ENCODE results near the gene APOL3. TPM values are rescaled to one million over a fixed set of nuclear protein-coding genes. Genes with fewer than 3 reads are reported as not detected.
"Not testable (repeated sequence)": the region's sequence is repeated elsewhere in the genome, so short reads cannot be mapped to it uniquely, and the experiment has no call there.

Gene APOL3
- total RNA-seq, 2 donors from 2014 or later: 99.3 to 118 TPM

DNA sequence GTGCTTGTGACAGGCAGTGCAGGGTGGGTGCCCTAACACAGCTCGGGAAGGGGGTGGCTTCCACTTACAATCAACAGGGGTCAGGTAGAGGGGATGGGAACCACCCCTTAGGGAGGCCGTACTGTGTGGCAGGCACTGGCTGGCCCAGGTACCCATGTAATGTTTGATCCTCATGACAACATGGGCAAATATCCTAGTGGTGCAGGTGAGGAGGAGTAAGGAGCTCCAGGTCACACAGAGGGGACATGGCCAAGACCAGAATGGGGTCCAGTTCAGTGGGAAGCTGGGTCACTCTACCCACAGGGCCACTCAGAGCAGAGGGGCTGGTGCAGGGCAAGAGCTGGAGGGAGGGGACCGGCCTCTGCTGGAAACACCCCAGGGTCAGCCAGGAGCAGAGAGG lies 38.0 kb upstream of the APOL3 start:
- Mint-ChIP-seq H3K27me3 (peaks cover 10% of the 10 kb centered on the region), H3K36me3 (ENCODE audit: low read depth) (no peaks in the 10 kb centered on the region), H3K4me1 (peaks cover 4% of the 10 kb centered on the region), H3K9me3 (no peaks in the 10 kb centered on the region), H3K4me3 (peak overlapping the region; percentile 14), H3K27ac (peak overlapping the region; percentile 38)
- ATAC-seq (replicated peaks): no peak

DNA sequence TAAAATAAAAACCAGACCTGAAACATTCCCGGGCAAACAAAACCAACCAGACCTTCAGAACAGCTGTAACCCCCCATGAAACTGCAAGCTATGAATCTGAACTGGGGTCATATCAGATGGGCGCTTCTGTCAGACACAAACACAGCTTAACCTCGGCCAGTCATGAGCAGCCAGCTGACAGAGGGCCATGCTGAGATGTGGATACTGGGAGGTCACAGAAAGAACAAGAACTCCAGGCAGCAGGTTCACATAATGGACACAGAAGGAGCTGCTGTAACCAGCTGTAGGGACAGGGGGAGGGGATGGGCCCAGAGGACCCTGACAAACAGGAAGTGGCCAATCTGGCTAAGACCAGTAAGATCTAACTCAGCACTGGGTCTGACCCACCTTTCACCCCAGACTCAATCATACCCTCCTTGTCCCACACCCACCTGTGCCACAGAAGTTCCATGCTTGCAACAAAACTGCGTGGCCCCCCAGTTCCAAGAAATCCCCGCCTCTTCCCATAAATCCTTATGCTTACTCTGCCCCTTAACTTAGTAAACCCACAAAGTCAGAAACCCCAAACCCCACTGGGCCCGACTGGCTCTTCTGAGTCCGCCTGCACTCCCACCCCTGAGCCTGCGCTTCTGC lies 37.1 kb upstream of the APOL3 start:
- peak; percentile 74 for ATAC-seq (replicated peaks)
- Mint-ChIP-seq H3K27me3 (peaks cover 10% of the 10 kb centered on the region), H3K27ac (peak overlapping the region; percentile 38), H3K9me3 (no peaks in the 10 kb centered on the region), H3K36me3 (ENCODE audit: low read depth) (no peaks in the 10 kb centered on the region), H3K4me3 (peak overlapping the region; percentile 14), H3K4me1 (peaks cover 4% of the 10 kb centered on the region)

DNA sequence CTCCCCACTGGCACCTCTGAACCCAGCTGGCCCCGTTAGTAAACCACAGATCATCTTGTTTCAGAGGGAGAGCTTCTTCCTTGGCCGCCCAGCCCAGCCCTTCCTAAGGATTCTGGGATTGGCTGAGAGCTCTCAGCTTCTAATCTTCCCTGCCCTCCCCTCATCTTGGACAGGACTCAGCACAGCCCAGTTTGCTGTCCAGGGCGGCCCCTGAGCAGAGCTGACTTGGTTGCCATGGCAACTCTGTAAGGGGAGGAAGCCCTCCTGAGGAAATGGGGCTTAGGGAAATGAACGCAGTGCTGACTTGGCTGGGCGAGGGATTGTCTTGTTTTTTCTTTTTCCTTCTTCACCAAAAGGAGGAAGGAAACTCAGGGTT lies 36.5 kb upstream of the APOL3 start:
- Mint-ChIP-seq H3K9me3 (no peaks in the 10 kb centered on the region), H3K36me3 (ENCODE audit: low read depth) (no peaks in the 10 kb centered on the region), H3K27ac (peak overlapping the region; percentile 38), H3K4me3 (peak overlapping the region; percentile 14), H3K27me3 (peaks cover 9% of the 10 kb centered on the region), H3K4me1 (peaks cover 4% of the 10 kb centered on the region)
- peak; percentile 22 for ATAC-seq (replicated peaks)

DNA sequence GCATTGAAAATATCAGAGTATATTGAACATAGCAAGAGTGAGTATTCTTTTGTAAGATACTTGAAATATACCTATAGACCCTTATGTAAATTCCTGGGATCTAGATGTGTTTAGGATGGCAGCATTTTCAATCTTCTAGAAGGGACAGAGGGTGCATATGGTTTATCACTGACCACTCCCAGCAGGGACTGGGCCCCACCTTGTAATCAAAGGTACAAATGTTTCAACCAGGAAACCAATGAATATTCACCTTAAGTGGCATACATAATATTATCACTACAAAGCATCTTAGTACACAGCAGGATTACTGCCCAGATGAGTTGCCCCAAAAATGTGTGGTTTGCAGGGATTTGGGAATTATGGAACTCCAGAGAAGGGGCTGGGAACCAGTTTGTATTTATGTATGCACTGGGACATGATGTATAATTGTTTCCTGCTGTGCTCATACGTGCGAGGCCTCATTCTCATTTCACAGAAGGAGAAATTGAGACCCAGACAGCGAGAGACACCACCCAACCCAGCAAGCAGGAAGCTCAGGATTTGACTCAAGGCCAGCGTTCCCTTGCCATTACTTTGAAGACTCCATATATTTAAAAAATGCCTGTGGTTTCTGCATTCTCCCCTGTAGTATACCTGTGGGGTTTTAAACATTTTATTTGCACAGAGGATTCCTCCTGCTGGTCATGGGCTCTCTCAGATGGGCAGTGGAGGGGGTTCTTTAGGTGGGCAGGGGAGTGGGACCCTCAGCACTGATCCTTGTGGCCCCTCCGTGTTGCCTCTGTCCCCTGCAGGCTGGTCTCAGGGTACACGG lies 35.9 kb upstream of the APOL3 start:
- Mint-ChIP-seq H3K27me3 (peaks cover 10% of the 10 kb centered on the region), H3K27ac (no peak overlapping the region), H3K4me3 (no peak overlapping the region), H3K36me3 (ENCODE audit: low read depth) (no peaks in the 10 kb centered on the region), H3K4me1 (peaks cover 4% of the 10 kb centered on the region), H3K9me3 (no peaks in the 10 kb centered on the region)
- ATAC-seq (replicated peaks): no peak

DNA sequence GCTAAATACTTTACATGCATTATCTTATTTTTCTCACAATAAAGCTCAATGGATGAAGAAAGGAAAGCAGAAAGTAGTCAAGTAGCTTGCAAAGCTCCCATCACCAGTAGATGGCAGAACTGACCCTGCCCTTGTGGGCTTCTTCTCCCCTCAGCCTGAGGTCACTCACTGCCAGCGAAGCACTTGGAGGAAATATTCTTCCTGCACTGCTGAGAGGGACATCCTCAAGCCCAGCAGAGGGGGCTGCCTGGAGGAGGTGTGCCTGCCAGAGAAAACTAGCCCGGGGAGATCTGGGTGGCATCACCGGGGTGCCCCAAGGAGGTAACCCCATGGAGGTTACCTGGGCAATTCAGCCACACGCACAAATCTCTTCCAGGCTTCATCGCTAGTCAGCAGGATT lies 34.4 kb upstream of the APOL3 start:
- peak; percentile 60 for ATAC-seq (replicated peaks)
- peaks cover 4% of the 10 kb centered on the region for H3K4me1 Mint-ChIP-seq

DNA sequence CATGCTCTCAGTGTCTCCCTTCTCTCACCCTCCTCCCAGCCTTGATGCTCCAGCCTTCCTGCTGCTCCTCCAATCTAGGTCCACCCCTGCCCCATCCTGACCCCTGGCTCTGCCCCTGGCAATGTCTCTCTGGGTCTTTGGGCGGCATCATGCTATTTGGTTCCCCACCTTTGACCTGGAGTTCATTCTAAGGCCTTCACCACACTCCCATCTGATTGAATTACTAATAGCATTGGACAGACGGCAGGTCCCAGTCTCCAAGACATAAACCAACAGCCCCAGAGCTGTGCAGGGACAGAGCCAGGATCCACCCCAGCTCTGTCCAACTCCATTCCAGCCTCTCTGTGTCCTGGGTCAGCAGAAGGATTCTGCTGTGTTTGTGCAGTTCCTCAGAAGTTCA lies 33.8 kb upstream of the APOL3 start:
- no peak for ATAC-seq (replicated peaks)
- Mint-ChIP-seq H3K27me3 (peaks cover 3% of the 10 kb centered on the region), H3K4me3 (no peak overlapping the region), H3K4me1 (peaks cover 4% of the 10 kb centered on the region), H3K36me3 (ENCODE audit: low read depth) (no peaks in the 10 kb centered on the region), H3K9me3 (no peaks in the 10 kb centered on the region), H3K27ac (peak overlapping the region; percentile 32)

More for the DNA sequence above, 34.4 kb upstream of the APOL3 start:
- Mint-ChIP-seq H3K4me3 (no peak overlapping the region), H3K36me3 (ENCODE audit: low read depth) (no peaks in the 10 kb centered on the region), H3K27ac (peak overlapping the region; percentile 32), H3K27me3 (peaks cover 3% of the 10 kb centered on the region), H3K9me3 (no peaks in the 10 kb centered on the region)

DNA sequence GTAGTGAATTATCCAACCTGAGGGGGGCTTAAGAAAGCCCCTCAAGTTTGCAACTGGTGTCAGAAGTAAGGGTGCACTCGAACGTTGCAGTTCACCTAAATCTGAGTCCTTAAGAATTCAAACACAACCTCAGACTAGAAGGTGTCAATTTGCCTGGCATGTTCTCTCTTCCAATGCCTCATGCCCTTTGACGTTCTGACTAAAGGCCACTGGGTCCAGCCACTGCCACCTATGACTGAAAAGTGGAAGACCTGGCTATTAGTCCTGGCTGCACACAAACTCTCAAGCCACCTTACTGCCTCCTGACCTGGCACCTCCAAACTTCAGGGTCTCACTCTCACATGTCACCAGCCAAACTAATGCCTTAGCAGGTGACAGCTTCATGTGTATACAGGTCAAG lies 33.0 kb upstream of the APOL3 start:
- H3K4me1 Mint-ChIP-seq: peaks cover 4% of the 10 kb centered on the region
- H3K9me3 Mint-ChIP-seq: no peaks in the 10 kb centered on the region
- no peak for ATAC-seq (replicated peaks)
- no peak overlapping the region for H3K27ac Mint-ChIP-seq
- no peaks in the 10 kb centered on the region for H3K36me3 Mint-ChIP-seq (ENCODE audit: low read depth)
- H3K4me3 Mint-ChIP-seq: no peak overlapping the region
- H3K27me3 Mint-ChIP-seq: peaks cover 3% of the 10 kb centered on the region

DNA sequence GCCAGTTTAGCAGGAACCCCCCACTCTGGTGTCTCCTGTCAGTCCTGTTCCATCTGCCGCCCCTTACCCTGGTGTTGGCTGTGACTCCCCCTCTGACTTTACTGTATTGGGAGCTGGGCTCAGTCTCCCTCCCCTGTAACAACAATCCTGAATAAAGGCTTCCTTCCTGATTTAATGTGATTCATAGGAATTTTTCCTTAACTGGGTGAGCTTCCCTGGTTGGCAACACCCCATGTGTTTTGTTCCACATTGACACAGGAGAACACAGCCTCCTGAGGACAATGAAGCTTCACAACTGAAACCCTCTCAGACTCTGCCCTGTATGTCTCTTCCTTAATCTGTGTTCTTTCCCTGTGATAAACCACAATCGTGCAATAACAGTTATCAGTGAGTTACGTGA lies 32.6 kb upstream of the APOL3 start:
- H3K4me1 Mint-ChIP-seq: peaks cover 4% of the 10 kb centered on the region
- no peaks in the 10 kb centered on the region for H3K36me3 Mint-ChIP-seq (ENCODE audit: low read depth)
- H3K27me3 Mint-ChIP-seq: peaks cover 3% of the 10 kb centered on the region
- no peak overlapping the region for H3K27ac Mint-ChIP-seq
- no peak overlapping the region for H3K4me3 Mint-ChIP-seq
- ATAC-seq (replicated peaks): no peak
- no peaks in the 10 kb centered on the region for H3K9me3 Mint-ChIP-seq

DNA sequence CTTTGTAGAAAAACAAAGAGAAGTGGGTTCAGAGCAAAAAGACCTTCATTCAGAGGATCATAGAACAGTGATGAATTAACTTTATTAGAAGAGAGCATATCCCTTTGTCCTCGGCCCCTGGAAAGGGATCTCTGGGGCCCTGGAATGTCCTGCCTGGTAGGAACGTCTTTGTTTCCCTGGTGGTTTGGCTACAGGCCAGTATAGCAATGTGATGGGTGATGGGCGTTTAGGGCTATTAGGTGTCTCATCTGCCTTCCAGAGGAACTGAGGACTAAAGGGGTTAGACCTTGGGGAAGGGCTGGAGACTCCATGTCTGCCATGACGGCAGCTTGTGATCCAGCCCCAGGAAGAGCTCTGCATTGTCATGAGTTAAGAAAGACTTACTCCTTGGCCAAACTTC lies 32.0 kb upstream of the APOL3 start:
- Mint-ChIP-seq H3K9me3 (no peaks in the 10 kb centered on the region), H3K36me3 (ENCODE audit: low read depth) (no peaks in the 10 kb centered on the region), H3K27me3 (peaks cover 3% of the 10 kb centered on the region), H3K4me1 (peaks cover 4% of the 10 kb centered on the region), H3K27ac (no peak overlapping the region), H3K4me3 (no peak overlapping the region)
- ATAC-seq (replicated peaks): no peak

DNA sequence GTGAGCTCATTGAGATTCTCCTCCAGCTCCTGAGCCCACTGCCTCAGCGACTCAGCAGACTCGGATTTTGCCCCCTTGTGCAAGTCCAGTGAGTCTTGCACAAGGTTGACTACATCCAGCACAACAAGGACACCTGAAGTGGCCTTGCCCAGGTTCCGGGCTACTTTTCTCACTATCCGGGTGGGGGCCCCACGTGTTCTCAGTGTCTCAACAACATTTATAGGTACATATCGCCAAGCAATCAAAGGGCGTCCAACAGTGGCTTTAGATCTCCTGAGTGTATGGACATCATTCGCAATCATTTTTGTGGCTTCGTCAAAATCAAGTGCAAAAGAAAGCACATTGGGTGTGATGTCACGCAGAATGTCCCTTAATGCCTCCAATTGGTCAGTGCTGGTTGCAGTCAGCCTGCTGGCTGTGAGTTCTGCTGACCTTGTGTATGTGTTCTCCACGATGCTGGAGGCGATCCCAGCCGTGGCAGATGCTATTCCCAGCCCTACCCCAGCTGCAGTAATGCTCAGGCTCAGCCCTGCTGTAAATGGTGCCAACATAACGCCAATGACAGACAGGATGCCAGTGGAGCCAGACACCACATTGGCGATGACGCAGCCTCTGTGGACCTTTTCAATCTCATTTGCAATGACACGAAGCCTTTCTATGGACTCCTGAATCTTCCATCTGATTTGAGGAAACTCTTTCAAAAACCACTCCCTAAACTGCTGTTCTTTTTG lies 30.7 kb upstream of the APOL3 start:
- H3K9me3 Mint-ChIP-seq: no peaks in the 10 kb centered on the region
- H3K27me3 Mint-ChIP-seq: peaks cover 3% of the 10 kb centered on the region
- no peaks in the 10 kb centered on the region for H3K4me1 Mint-ChIP-seq
- H3K4me3 Mint-ChIP-seq: no peak overlapping the region
- H3K27ac Mint-ChIP-seq: peak overlapping the region; percentile 30
- no peaks in the 10 kb centered on the region for H3K36me3 Mint-ChIP-seq (ENCODE audit: low read depth)
- ATAC-seq (replicated peaks): no peak

DNA sequence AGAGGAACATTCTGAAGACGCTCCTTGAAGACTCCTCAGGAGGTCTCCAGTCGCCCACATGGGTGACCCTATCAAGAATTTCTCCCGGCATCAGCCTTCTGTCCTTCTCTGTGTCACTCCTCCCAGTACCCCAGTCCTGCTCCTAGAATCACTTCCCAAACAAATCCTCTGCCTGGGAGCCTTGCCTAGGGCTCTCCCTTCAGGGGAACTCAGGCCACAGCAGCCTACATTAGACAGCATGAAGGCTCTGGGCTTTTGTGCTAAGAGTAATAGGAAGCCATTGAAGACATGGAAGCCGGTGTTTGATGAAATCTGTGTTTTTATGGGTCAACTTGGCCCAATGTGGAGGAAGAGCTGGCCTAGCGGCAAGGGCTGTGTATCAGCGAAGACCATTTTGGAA lies 27.3 kb upstream of the APOL3 start:
- not testable (repeated sequence) for H3K4me3 Mint-ChIP-seq; H3K9me3 Mint-ChIP-seq; H3K36me3 Mint-ChIP-seq (ENCODE audit: low read depth); H3K27me3 Mint-ChIP-seq; H3K4me1 Mint-ChIP-seq; H3K27ac Mint-ChIP-seq; ATAC-seq (replicated peaks)

DNA sequence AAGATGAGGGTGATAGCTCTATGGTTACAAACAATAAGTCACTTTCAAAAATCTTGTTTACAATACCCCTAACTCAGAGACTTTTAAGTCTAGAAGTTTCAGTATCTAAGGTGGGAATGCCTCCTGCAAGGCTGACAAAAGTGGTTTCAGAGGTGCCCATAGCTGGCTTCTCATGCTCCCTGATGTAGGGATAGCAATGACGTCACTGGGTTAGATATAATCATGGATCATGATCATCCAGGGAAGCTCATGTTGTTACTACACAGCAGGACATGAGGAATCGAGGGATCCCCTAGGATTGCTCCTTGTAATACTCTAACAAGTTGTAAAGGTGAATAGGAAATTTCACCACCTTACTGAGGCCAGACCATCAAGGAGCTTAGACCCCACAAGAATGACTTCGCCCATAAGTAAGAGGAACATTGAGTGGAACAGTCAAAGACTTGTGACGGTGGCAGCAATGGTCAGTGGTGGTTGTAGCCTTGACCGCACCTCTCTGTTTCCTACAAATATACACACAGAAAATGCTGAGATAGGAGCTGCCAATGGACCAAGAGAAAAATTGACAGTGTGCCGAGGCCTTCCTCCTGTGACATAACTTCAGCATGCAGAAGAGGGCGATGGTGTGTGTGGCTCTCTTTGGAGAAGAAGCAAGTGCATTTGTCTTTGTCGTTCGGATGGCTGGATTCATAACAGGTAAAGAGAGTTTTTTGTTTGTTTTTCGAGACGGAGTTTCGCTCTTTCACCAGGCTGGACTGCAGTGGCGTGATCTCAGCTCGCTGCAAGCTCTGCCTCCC lies 25.5 kb upstream of the APOL3 start:
- Mint-ChIP-seq H3K27me3 (no peaks in the 10 kb centered on the region), H3K4me3 (no peak overlapping the region), H3K4me1 (no peaks in the 10 kb centered on the region), H3K9me3 (no peaks in the 10 kb centered on the region), H3K36me3 (ENCODE audit: low read depth) (no peaks in the 10 kb centered on the region), H3K27ac (no peak overlapping the region)
- no peak for ATAC-seq (replicated peaks)

DNA sequence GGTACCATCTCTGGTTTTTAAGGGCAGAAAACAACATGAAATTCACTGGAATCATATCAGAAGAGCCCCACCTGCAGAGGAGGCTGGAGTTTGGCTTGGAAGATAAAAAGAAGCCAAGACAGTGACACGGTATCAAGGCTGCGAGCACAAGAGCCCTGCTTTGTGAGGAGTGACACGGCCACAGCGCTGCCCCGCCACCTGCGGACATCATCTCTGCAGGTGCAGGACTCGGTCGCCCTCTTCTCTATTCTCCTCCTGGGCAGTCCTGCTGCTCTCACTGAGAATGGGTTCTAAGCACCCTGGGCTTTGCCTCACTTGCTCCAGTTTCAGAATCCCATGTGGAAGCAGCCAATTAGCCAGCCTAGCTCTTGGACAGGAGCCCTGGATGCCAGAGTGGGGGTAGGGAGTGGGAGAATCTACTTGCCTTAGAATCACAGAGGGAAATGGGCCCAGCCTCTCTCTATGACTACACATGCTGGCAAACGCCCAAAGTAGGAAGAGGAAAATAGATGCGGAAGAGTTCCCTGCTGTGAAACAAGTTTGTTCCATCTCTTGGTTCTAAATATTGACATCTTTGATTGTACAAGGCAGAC lies 24.0 kb upstream of the APOL3 start:
- Mint-ChIP-seq H3K9me3 (no peaks in the 10 kb centered on the region), H3K4me1 (peaks cover 4% of the 10 kb centered on the region), H3K4me3 (no peak overlapping the region), H3K27me3 (no peaks in the 10 kb centered on the region), H3K36me3 (ENCODE audit: low read depth) (no peaks in the 10 kb centered on the region), H3K27ac (peak overlapping the region; percentile 38)
- ATAC-seq (replicated peaks): no peak

DNA sequence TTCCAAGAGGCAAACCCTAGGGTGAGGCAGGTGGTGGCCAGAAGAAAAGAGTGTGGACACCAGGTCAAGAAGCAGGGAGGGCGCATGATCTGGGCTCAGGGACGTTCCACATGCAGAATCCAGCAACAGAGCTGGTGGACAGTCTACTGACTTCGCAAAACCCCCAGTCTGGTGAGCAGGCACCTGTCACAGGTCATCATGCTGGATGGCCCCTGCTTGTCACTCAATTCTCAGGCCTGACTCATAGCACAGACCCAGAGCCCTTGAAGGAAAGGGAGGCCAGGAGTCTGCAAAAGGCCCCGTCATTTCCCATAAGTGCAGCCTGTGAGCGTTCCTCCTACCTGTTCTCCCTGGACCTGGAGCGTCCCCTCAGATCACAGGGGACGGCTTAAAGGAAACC lies 22.9 kb upstream of the APOL3 start:
- Mint-ChIP-seq H3K36me3 (ENCODE audit: low read depth) (no peaks in the 10 kb centered on the region), H3K4me1 (peaks cover 4% of the 10 kb centered on the region), H3K9me3 (no peaks in the 10 kb centered on the region), H3K4me3 (no peak overlapping the region), H3K27ac (no peak overlapping the region), H3K27me3 (no peaks in the 10 kb centered on the region)
- no peak for ATAC-seq (replicated peaks)
